Cardiac septum (tissue), 1 donor: ENCODE results near the gene NTMT2. TPM values are rescaled to one million over a fixed set of nuclear protein-coding genes. Genes with fewer than 3 reads are reported as not detected.
A peak's percentile ranks its signal among the peaks of the same experiment; 100 is the strongest.

Source experiments
- DNase-seq: peaks from one replicate; pipeline ENCODE4 v3.0.0-alpha.2; 2020; ENCODE audit warnings: low spot score
- intact Hi-C: fragments of 100-400 bp; cut with DNase I; formaldehyde crosslinking; loops from one replicate; pipeline ENCODE4 v1.14.0; 2022
- microRNA-seq: library from miRNA; unstranded; fragments of <30 nt; microRNA quantifications from one replicate; pipeline ENCODE4 v1.2.0, GENCODE V29; 2020
- total RNA-seq: library from RNA; stranded (reverse); fragmentation: NEBNext Ultra II Directional; extraction: Animal tissue kit (Norgen Biotek cat#: 25700); gene quantifications from one replicate; pipeline ENCODE4 v1.2.1, GENCODE V29; 2021
- donor health status: DM: no; HTN: no; CAD: no.

Gene NTMT2
- total RNA-seq, 1 donor from 2014 or later: 2.0 TPM

GRCh38 chr1:170200621-170201397, 55.0 kb downstream of the NTMT2 start:
- DNase-seq: no peak
- intact Hi-C loops: no loop called here

- no peak for DNase-seq
- intact Hi-C loops: no loop called here
Measured at GRCh38 chr1:170203693-170204092, 57.9 kb downstream of the NTMT2 start.

DNA sequence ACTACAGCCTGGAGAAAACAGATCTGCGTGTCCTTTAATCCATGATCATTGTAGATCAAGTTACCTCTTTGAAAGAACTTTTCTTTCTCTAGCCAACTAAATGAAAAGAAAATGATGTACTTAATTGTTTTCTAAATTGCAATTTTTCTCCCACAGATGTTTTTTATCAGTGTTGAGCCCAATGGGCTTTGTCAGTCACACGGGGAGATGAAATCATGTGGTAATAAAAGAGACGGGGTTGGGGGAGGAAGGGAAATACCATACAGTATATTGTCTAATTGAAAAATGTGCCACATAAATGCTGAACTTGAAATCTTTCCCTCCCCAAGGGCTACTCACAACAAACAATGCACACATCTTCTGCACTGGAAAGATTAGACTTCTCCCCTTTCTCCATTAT, 58.4 kb downstream of the NTMT2 start:
- DNase-seq: no peak
- intact Hi-C loops: no loop called here

GRCh38 chr1:170205301-170205700, 59.5 kb downstream of the NTMT2 start:
- intact Hi-C loops: no loop called here
- no peak for DNase-seq

- intact Hi-C loops: no loop called here
- DNase-seq: no peak
Measured at GRCh38 chr1:170209125-170209524, 63.4 kb downstream of the NTMT2 start.

DNA sequence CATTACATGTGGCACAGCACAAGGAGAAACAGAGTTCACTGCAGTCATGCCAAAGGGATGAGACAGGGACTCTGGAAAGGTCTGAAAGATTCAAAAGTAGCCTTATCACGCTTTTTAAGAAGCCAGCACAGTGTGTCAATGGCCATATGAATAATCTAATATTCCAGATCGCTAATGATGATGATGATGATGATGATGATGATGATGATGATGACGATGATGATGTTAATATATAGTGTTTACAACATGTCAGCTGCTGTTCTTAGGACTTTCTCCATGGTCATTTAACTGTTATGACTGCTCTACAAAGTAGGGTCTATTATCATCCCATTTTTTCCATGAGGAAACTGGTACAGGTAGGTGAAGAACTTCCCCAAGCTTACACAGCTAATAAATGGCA, 64.4 kb downstream of the NTMT2 start:
- intact Hi-C loops: loop anchor here (5.0 to 10.0 kb wide), 2 partner anchors 142 to 555 kb away; no protein-coding TSS in a partner anchor

GRCh38 chr1:170213596-170213995, 67.8 kb downstream of the NTMT2 start:
- DNase-seq: peak; percentile 77
- intact Hi-C loops: loop anchor here (5.0 to 10.0 kb wide), 2 partner anchors 139 to 551 kb away; no protein-coding TSS in a partner anchor

More for the DNA sequence above, 64.4 kb downstream of the NTMT2 start:
- DNase-seq: no peak

DNA sequence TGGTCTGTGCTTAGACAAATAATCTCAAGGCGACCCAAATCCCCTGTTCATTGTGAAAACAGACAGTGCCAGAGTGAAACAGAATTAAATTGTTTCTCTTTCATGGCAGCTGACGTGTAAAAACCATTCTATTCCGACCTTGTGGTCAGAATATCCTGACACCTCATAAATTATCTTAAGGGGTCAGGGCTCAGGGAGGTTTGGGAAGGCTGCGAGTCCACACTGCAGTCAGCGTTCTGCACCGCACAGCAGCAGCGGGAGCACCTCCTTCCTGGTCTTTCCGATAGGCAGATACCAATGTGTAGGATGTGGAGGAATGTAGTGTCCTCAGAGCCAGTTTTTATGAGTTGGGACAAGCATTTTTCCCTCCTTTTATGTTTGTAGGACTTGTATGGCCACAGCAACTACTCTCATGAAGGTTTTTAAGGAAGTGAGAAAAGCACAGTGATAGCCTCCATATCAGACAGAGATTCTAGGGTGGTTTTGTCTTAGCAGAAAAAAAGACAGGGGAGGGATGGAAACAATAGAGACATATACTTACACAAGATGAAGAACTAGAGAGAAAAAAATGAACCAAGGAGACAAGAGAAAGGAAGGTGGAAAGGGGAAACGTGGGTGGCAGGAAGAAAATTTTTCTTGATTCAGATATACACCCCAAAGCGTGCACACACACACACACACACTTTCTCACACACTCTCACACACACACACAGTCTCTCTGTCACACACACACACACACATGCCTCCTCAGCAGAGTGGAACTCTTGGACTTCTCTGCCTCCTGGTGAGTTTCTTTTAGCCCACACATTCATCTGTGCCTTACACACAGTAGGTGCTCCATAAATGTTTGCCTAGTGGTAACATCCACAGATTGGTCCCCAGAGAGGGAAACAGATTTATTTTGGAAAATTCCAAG, 68.6 kb downstream of the NTMT2 start:
- intact Hi-C loops: loop anchor here (5.0 to 10.0 kb wide), 3 partner anchors 138 to 550 kb away; no protein-coding TSS in a partner anchor
- DNase-seq: no peak

DNA sequence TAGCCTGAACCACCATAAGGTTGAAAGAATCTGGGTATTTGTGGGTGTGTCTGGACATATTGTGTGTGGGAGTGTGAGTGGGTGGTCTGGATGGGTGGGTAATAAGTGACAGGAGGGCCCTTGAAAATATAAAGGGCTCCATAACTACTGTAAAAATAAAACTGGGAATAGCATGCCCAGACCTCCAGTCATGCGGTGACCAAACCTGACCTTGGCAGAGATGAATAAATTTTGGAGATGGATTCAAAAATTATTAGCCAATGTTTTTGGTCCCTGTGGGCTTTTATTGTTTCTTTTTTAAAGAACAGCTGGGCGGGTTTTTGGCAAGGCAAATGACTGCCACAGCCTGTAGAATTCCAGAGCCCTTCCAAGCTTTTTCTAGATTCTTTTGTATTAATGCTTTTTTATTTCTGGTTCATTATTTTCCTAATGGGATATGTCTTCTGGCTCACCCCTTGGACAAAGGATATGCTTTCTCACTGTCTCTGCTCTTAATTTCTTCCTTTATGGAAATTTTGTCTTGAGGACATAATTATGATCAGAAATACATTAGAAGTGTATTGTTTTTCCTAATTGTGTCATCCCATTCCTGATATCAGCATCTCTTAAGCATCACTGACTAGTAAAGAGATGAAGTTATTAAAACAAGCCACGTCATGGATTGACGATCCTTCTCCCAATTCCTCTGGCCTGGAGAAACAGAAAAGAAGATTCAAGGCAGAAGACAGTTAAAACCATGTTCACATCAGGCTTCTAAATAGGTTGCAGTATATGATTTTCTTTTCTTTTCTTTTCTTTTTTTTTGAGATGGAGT, 69.5 kb downstream of the NTMT2 start:
- no peak for DNase-seq
- intact Hi-C loops: loop anchor here (5.0 to 10.0 kb wide), 2 partner anchors 197 to 550 kb away; no protein-coding TSS in a partner anchor

- no peak for DNase-seq
- intact Hi-C loops: loop anchor here (5.0 to 10.0 kb wide), 2 partner anchors 195 to 547 kb away; no protein-coding TSS in a partner anchor
Measured at GRCh38 chr1:170217517-170218256, 71.9 kb downstream of the NTMT2 start.

DNA sequence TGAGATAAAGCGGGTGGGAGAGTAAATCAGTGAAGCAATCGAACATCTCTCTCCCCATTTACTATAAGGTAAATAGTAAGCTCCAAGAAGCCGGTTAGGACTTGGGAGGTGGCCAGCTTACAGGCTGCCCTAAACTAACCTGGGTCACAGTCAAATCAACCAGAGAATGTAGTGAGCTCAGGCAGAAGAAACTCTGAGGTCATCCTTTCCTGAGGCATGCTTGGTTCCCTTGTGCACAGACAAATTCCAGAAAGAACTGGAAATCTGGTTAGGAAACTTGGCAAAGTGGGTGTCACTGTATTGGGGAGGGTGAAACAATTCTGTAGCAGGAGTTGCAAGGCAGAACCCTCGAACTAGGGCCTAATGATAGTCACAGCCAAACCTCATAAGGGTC, 72.5 kb downstream of the NTMT2 start:
- no peak for DNase-seq
- intact Hi-C loops: loop anchor here (5.0 to 10.0 kb wide), 2 partner anchors 194 to 547 kb away; no protein-coding TSS in a partner anchor

Small RNA genes within 50 kb of the gene (microRNA-seq; reads per million reads assigned to microRNA genes)
- gene MIR3119-1 (not detected), gene MIR3119-2 (not detected)

Other genes starting within 250 kb of the NTMT2 start
- gene KIFAP3, start 71.3 kb upstream of the NTMT2 start, total RNA-seq: 81.0 TPM